ENCODE measurements around the gene STOML1.

- no peak for TF ChIP-seq CTCF (optimal IDR thresholded peaks at IDR 0.05 in 1 of 3, IDR thresholded peaks at IDR 0.05 in 1 of 3, conservative IDR thresholded peaks at IDR 0.05 in 1 of 3; ENCODE audit: extremely low read depth in 1 of 3, insufficient read depth in 2 of 3, low read length in 3 of 3)
- no peak for TF ChIP-seq EZH2 (IDR thresholded peaks at IDR 0.05; ENCODE audit: low read length)
Measured at GRCh38 chr15:73928971-73929627, 63.0 kb downstream of the STOML1 start.
